MCF 10A (cell line): Measurements from ENCODE around the gene CDC45. TPM values are rescaled to one million over a fixed set of nuclear protein-coding genes. Genes with fewer than 3 reads are reported as not detected.

Experiments used
- BruUV-seq: library from RNA; stranded (reverse); fragments of 400-500 nt; replicated peaks from 2 replicates; lab custom pipeline; 2021; lab: Mats Ljungman, UMichigan
- CTCF ChIA-PET: fragments of 300-600 bp; sonication (Branson Sonifier 250); formaldehyde crosslinking; extraction: SDS; loops from one replicate; lab custom pipeline; 2021; ENCODE audit warnings: antibody characterized with exemption, inconsistent platforms; lab: Yijun Ruan, JAX
- POLR2A ChIA-PET: fragments of 300-600, 350-650 bp; sonication (Branson Sonifier 250); formaldehyde crosslinking; extraction: SDS; loops from one replicate; lab custom pipeline; 2020; ENCODE audit warnings: antibody characterized with exemption, inconsistent platforms; lab: Yijun Ruan, JAX
- DNase-seq: peaks from one replicate; pipeline ENCODE4 v3.0.0-alpha.2; 2018; ENCODE audit not compliant: unreplicated experiment
- H3K27ac Mint-ChIP-seq: one replicate; pipeline ENCODE4 v1.8.0; 2022; ENCODE audit warnings: mild to moderate bottlenecking, low read depth, mixed read lengths; ENCODE audit not compliant: unreplicated experiment
- H3K27me3 Mint-ChIP-seq: one replicate; pipeline ENCODE4 v1.8.0; 2022; ENCODE audit warnings: mixed read lengths; ENCODE audit not compliant: insufficient read depth, unreplicated experiment
- H3K36me3 Mint-ChIP-seq: one replicate; pipeline ENCODE4 v1.8.0; 2022; ENCODE audit warnings: mild to moderate bottlenecking, moderate library complexity, mixed read lengths; ENCODE audit not compliant: insufficient read depth, unreplicated experiment
- H3K4me1 Mint-ChIP-seq: one replicate; pipeline ENCODE4 v1.8.0; 2022; ENCODE audit warnings: mixed read lengths; ENCODE audit not compliant: insufficient read depth, unreplicated experiment
- H3K4me3 Mint-ChIP-seq: one replicate; pipeline ENCODE4 v1.8.0; 2022; ENCODE audit warnings: mild to moderate bottlenecking, moderate library complexity, mixed read lengths; ENCODE audit not compliant: unreplicated experiment
- H3K9me3 Mint-ChIP-seq: one replicate; pipeline ENCODE4 v1.8.0; 2022; ENCODE audit warnings: mixed read lengths; ENCODE audit not compliant: unreplicated experiment
- intact Hi-C: fragments of 100-400 bp; cut with micrococcal nuclease; formaldehyde crosslinking; loops from 2 replicates; pipeline ENCODE4 v1.14.1; 2022
- total RNA-seq: library from RNA; stranded (reverse); gene quantifications from 2 replicates; pipeline ENCODE4 v1.2.3, GENCODE V29; 2022
- TF ChIP-seq, protein P1 (sequence below): fragments of 200-600 bp; IDR thresholded peaks from one replicate; pipeline ENCODE4 v1.8.0; 2022; ENCODE audit warnings: antibody characterized with exemption, mild to moderate bottlenecking; ENCODE audit not compliant: unreplicated experiment

Gene CDC45
- total RNA-seq, 1 experiment from 2014 or later = 18.6 TPM

GRCh38 chr22:19508024-19508776 is 28.5 kb downstream of the CDC45 start:
- intact Hi-C loops = no loop called here
- ChIA-PET POLR2A (no interaction called here), CTCF (interaction anchor here (1.4 kb wide), 1 partner anchor 122 kb away, joined by 3 read pairs; no protein-coding TSS in a partner anchor)
- no TSS peak for BruUV-seq
- H3K27ac Mint-ChIP-seq = no peak overlapping the region
- no peak overlapping the region for H3K4me3 Mint-ChIP-seq
- H3K36me3 Mint-ChIP-seq = peaks cover 7% of the 10 kb centered on the region
- no peak for DNase-seq
- no peaks in the 10 kb centered on the region for H3K4me1 Mint-ChIP-seq
- H3K27me3 Mint-ChIP-seq = no peaks in the 10 kb centered on the region
- H3K9me3 Mint-ChIP-seq = no peaks in the 10 kb centered on the region
- TF ChIP-seq, protein P1, sequence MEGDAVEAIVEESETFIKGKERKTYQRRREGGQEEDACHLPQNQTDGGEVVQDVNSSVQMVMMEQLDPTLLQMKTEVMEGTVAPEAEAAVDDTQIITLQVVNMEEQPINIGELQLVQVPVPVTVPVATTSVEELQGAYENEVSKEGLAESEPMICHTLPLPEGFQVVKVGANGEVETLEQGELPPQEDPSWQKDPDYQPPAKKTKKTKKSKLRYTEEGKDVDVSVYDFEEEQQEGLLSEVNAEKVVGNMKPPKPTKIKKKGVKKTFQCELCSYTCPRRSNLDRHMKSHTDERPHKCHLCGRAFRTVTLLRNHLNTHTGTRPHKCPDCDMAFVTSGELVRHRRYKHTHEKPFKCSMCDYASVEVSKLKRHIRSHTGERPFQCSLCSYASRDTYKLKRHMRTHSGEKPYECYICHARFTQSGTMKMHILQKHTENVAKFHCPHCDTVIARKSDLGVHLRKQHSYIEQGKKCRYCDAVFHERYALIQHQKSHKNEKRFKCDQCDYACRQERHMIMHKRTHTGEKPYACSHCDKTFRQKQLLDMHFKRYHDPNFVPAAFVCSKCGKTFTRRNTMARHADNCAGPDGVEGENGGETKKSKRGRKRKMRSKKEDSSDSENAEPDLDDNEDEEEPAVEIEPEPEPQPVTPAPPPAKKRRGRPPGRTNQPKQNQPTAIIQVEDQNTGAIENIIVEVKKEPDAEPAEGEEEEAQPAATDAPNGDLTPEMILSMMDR = no peak

GRCh38 chr22:19509191-19509590 is 29.5 kb downstream of the CDC45 start:
- H3K9me3 Mint-ChIP-seq = no peaks in the 10 kb centered on the region
- TF ChIP-seq, protein P1 = no peak
- peaks cover 7% of the 10 kb centered on the region for H3K36me3 Mint-ChIP-seq
- intact Hi-C loops = no loop called here
- H3K27ac Mint-ChIP-seq = no peak overlapping the region
- ChIA-PET CTCF (interaction anchor here (0.8 to 1.4 kb wide), 2 partner anchors 121 to 123 kb away, joined by 3 read pairs; no protein-coding TSS in a partner anchor), POLR2A (no interaction called here)
- DNase-seq = no peak
- H3K4me1 Mint-ChIP-seq = no peaks in the 10 kb centered on the region
- no peak overlapping the region for H3K4me3 Mint-ChIP-seq
- BruUV-seq = no TSS peak
- H3K27me3 Mint-ChIP-seq = no peaks in the 10 kb centered on the region

- no TSS peak for BruUV-seq
- Mint-ChIP-seq H3K9me3 (no peaks in the 10 kb centered on the region), H3K27me3 (no peaks in the 10 kb centered on the region), H3K4me1 (no peaks in the 10 kb centered on the region), H3K4me3 (no peak overlapping the region), H3K27ac (no peak overlapping the region), H3K36me3 (peaks cover 7% of the 10 kb centered on the region)
- intact Hi-C loops = no loop called here
- ChIA-PET CTCF (interaction anchor here (0.6 kb wide), 2 partner anchors 21 to 559 kb away, joined by 3 to 5 read pairs; no protein-coding TSS in a partner anchor), POLR2A (no interaction called here)
- no peak for DNase-seq
- TF ChIP-seq, protein P1 = no peak
Measured at GRCh38 chr22:19509923-19510322, 30.2 kb downstream of the CDC45 start.

- TF ChIP-seq, protein P1 = no peak
- ChIA-PET CTCF (interaction anchor here (0.6 kb wide), 1 partner anchor 220 kb away, joined by 3 read pairs; no protein-coding TSS in a partner anchor), POLR2A (no interaction called here)
- Mint-ChIP-seq H3K4me1 (no peaks in the 10 kb centered on the region), H3K4me3 (no peak overlapping the region), H3K27me3 (no peaks in the 10 kb centered on the region), H3K27ac (no peak overlapping the region), H3K36me3 (peaks cover 8% of the 10 kb centered on the region), H3K9me3 (no peaks in the 10 kb centered on the region)
- BruUV-seq = no TSS peak
- peak; percentile 52 for DNase-seq
- intact Hi-C loops = no loop called here
Measured at GRCh38 chr22:19510919-19511341, 31.2 kb downstream of the CDC45 start.
